MCF 10A (cell line): ENCODE measurements around the gene BATF. TPM values are rescaled to one million over a fixed set of nuclear protein-coding genes. Genes with fewer than 3 reads are reported as not detected.

Source experiments
- BruUV-seq: library from RNA; stranded (reverse); fragments of 400-500 nt; replicated peaks from 2 replicates; lab custom pipeline; 2021; lab: Mats Ljungman, UMichigan
- CTCF ChIA-PET: fragments of 300-600 bp; sonication (Branson Sonifier 250); formaldehyde crosslinking; extraction: SDS; loops from one replicate; lab custom pipeline; 2021; ENCODE audit warnings: antibody characterized with exemption, inconsistent platforms; lab: Yijun Ruan, JAX
- POLR2A ChIA-PET: fragments of 300-600, 350-650 bp; sonication (Branson Sonifier 250); formaldehyde crosslinking; extraction: SDS; loops from one replicate; lab custom pipeline; 2020; ENCODE audit warnings: antibody characterized with exemption, inconsistent platforms; lab: Yijun Ruan, JAX
- DNase-seq: peaks from one replicate; pipeline ENCODE4 v3.0.0-alpha.2; 2018; ENCODE audit not compliant: unreplicated experiment
- H3K27ac Mint-ChIP-seq: one replicate; pipeline ENCODE4 v1.8.0; 2022; ENCODE audit warnings: mild to moderate bottlenecking, low read depth, mixed read lengths; ENCODE audit not compliant: unreplicated experiment
- H3K27me3 Mint-ChIP-seq: one replicate; pipeline ENCODE4 v1.8.0; 2022; ENCODE audit warnings: mixed read lengths; ENCODE audit not compliant: insufficient read depth, unreplicated experiment
- H3K36me3 Mint-ChIP-seq: one replicate; pipeline ENCODE4 v1.8.0; 2022; ENCODE audit warnings: mild to moderate bottlenecking, moderate library complexity, mixed read lengths; ENCODE audit not compliant: insufficient read depth, unreplicated experiment
- H3K4me1 Mint-ChIP-seq: one replicate; pipeline ENCODE4 v1.8.0; 2022; ENCODE audit warnings: mixed read lengths; ENCODE audit not compliant: insufficient read depth, unreplicated experiment
- H3K4me3 Mint-ChIP-seq: one replicate; pipeline ENCODE4 v1.8.0; 2022; ENCODE audit warnings: mild to moderate bottlenecking, moderate library complexity, mixed read lengths; ENCODE audit not compliant: unreplicated experiment
- H3K9me3 Mint-ChIP-seq: one replicate; pipeline ENCODE4 v1.8.0; 2022; ENCODE audit warnings: mixed read lengths; ENCODE audit not compliant: unreplicated experiment
- intact Hi-C: fragments of 100-400 bp; cut with micrococcal nuclease; formaldehyde crosslinking; loops from 2 replicates; pipeline ENCODE4 v1.14.1; 2022
- total RNA-seq: library from RNA; stranded (reverse); gene quantifications from 2 replicates; pipeline ENCODE4 v1.2.3, GENCODE V29; 2022
- TF ChIP-seq, protein P1 (sequence below): fragments of 200-600 bp; IDR thresholded peaks from one replicate; pipeline ENCODE4 v1.8.0; 2022; ENCODE audit warnings: antibody characterized with exemption, mild to moderate bottlenecking; ENCODE audit not compliant: unreplicated experiment

The BATF gene
- total RNA-seq, 1 experiment from 2014 or later, result not detected

DNA sequence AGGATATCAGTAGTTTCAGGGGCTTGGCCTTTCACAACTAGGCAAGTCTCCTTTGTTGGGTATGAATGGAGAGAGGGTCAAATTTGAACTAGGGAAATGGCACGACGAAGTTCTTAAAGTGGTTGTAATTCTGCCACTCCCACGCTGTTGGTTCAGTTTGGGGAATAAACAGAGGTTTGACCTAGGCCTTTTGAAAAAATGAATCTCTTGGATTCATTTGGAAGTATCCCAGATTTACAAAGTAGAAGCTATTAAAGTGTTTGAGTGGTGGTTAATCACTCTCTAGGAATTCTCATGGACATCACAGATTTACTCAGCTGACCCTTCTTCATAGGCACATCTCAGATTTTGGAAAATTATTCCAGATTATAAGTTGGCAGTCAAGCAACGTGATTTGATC is 14.8 kb downstream of the BATF start:
- Mint-ChIP-seq H3K4me3 (no peak overlapping the region), H3K9me3 (no peaks in the 10 kb centered on the region), H3K27ac (peak overlapping the region; percentile 98), H3K4me1 (peaks cover 29% of the 10 kb centered on the region), H3K27me3 (no peaks in the 10 kb centered on the region), H3K36me3 (no peaks in the 10 kb centered on the region)
- no peak for DNase-seq
- BruUV-seq, result no TSS peak
- TF ChIP-seq, protein P1, sequence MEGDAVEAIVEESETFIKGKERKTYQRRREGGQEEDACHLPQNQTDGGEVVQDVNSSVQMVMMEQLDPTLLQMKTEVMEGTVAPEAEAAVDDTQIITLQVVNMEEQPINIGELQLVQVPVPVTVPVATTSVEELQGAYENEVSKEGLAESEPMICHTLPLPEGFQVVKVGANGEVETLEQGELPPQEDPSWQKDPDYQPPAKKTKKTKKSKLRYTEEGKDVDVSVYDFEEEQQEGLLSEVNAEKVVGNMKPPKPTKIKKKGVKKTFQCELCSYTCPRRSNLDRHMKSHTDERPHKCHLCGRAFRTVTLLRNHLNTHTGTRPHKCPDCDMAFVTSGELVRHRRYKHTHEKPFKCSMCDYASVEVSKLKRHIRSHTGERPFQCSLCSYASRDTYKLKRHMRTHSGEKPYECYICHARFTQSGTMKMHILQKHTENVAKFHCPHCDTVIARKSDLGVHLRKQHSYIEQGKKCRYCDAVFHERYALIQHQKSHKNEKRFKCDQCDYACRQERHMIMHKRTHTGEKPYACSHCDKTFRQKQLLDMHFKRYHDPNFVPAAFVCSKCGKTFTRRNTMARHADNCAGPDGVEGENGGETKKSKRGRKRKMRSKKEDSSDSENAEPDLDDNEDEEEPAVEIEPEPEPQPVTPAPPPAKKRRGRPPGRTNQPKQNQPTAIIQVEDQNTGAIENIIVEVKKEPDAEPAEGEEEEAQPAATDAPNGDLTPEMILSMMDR, result no peak
- intact Hi-C loops, result no loop called here
- CTCF ChIA-PET, result interaction anchor here (0.5 to 1.2 kb wide), 3 partner anchors 15 to 46 kb away, joined by 4 to 6 read pairs (median 4); no protein-coding TSS in a partner anchor
- POLR2A ChIA-PET, result interaction anchor here (0.9 to 1.1 kb wide), 2 partner anchors 9 to 15 kb away, joined by 3 to 4 read pairs; no protein-coding TSS in a partner anchor

DNA sequence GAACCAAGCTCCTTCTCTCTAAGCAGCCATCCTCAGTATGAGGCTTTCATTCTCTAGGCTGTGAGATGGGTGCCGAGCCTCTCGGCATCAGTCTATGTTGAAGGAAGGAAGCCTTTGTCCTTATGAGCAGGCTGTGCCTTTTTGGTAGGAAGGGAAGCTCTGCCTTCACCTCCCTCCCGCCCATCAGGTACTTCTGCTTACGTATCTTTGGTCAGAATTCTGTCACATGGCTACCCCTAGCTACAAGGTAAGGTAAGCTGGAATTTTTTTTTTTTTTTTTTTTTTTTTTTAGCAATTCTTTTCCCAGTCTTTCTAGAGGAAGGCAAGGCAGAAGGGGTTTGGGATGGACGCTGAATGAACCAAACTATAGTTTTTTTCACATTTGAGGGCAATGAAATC is 16.9 kb downstream of the BATF start:
- TF ChIP-seq, protein P1, result no peak
- H3K27ac Mint-ChIP-seq, result no peak overlapping the region
- ChIA-PET POLR2A (interaction anchor here (1.3 kb wide), 1 partner anchor 21 kb away, joined by 4 read pairs; no protein-coding TSS in a partner anchor), CTCF (interaction anchor here (0.5 to 0.6 kb wide), 3 partner anchors 16 to 439 kb away, joined by 3 to 6 read pairs (median 3); no protein-coding TSS in a partner anchor)
- no peaks in the 10 kb centered on the region for H3K36me3 Mint-ChIP-seq
- peaks cover 21% of the 10 kb centered on the region for H3K4me1 Mint-ChIP-seq
- no peaks in the 10 kb centered on the region for H3K27me3 Mint-ChIP-seq
- H3K9me3 Mint-ChIP-seq, result no peaks in the 10 kb centered on the region
- BruUV-seq, result no TSS peak
- no peak overlapping the region for H3K4me3 Mint-ChIP-seq
- no peak for DNase-seq
- intact Hi-C loops, result no loop called here

DNA sequence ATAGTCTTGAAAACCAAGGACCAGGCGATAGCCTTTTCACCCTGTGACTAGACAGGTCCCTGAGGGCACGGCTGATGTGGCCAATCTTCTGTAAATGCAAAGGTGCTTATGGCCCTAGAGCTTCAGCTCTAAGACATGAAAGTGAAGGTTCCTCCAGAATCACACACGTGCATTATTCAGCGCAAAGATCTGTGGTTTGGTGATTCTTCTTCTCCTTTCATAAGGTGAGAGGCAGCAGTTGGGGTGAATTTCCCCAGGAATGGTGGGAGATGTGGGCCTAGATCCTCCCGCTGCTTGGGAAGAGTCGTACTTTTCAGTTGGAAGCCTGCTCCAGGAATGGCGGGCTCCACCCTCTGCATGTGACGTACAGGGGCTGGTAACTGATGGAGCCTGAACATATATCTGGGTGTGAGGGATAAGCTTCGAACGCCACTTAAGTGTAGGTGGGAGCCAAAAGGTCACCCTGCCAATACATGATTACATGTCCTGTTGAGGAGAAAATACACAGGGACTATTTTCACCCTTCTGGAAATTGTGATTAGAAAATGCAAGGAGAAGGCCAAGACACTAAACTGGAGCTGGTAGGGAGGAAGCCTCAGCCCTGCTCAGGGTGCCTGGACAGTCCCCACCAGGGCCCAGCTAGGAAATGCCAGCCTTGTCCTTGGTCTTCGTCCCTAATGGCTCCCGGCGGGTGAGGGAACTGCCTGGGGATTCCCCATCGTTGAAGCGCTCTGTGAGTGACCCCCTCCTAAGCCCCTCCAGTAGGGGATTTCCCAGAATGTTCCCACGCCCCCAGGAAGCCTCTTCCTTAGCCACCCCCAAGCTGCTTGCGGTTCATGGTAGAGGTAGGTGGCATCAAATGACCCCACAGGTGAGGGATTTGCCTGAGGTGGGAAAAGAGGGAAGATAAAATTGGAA is 17.6 kb downstream of the BATF start:
- Mint-ChIP-seq H3K4me3 (no peak overlapping the region), H3K4me1 (peaks cover 21% of the 10 kb centered on the region), H3K36me3 (no peaks in the 10 kb centered on the region), H3K27ac (no peak overlapping the region), H3K9me3 (no peaks in the 10 kb centered on the region), H3K27me3 (no peaks in the 10 kb centered on the region)
- intact Hi-C loops, result no loop called here
- DNase-seq, result no peak
- TF ChIP-seq, protein P1, result no peak
- ChIA-PET CTCF (interaction anchor here (0.5 to 0.6 kb wide), 4 partner anchors 14 to 415 kb away, joined by 3 to 6 read pairs (median 4); no protein-coding TSS in a partner anchor), POLR2A (interaction anchor here (1.3 kb wide), 1 partner anchor 21 kb away, joined by 4 read pairs; no protein-coding TSS in a partner anchor)
- no TSS peak for BruUV-seq

DNA sequence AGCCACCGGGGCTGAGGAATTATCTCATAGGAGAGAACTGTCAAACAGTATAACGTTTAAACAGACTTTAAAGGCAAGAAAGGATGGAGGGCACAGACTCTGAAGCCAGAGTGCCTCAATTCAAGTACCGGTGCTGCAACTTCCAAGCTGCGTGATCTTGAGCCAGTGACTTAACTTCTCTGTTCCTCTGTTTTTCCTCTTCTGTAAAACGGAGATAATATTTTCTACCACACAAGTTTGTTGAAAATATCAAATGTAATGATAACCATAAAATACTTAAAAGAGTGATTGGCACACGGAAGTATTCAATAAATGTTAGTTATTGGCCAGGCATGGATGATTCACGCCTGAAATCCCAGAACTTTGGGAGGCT is 18.2 kb downstream of the BATF start:
- ChIA-PET CTCF (interaction anchor here (0.6 to 1.2 kb wide), 2 partner anchors 13 to 20 kb away, joined by 3 to 5 read pairs; no protein-coding TSS in a partner anchor), POLR2A (interaction anchor here (1.2 kb wide), 1 partner anchor 14 kb away, joined by 3 read pairs; no protein-coding TSS in a partner anchor)
- no peak for DNase-seq
- Mint-ChIP-seq H3K4me3 (no peak overlapping the region), H3K27ac (no peak overlapping the region), H3K36me3 (no peaks in the 10 kb centered on the region), H3K9me3 (no peaks in the 10 kb centered on the region), H3K27me3 (no peaks in the 10 kb centered on the region), H3K4me1 (peaks cover 14% of the 10 kb centered on the region)
- intact Hi-C loops, result no loop called here
- TF ChIP-seq, protein P1, result no peak
- no TSS peak for BruUV-seq
